ENCODE data around the gene GPNMB. TPM values are rescaled to one million over a fixed set of nuclear protein-coding genes. Genes with fewer than 3 reads are reported as not detected.

GPNMB gene
- total RNA-seq, 4 donors from 2014 or later: 8.0 to 36.5 (median 27.1) TPM

GRCh38 chr7:23213755-23214154, 32.8 kb upstream of the GPNMB start:
- H3K36me3 ChIP-seq: no peaks in the 10 kb centered on the region
- H3K4me3 ChIP-seq: no peak overlapping the region
- no peak for TF ChIP-seq POLR2A (IDR thresholded peaks at IDR 0.05)
- TF ChIP-seq, protein P1, sequence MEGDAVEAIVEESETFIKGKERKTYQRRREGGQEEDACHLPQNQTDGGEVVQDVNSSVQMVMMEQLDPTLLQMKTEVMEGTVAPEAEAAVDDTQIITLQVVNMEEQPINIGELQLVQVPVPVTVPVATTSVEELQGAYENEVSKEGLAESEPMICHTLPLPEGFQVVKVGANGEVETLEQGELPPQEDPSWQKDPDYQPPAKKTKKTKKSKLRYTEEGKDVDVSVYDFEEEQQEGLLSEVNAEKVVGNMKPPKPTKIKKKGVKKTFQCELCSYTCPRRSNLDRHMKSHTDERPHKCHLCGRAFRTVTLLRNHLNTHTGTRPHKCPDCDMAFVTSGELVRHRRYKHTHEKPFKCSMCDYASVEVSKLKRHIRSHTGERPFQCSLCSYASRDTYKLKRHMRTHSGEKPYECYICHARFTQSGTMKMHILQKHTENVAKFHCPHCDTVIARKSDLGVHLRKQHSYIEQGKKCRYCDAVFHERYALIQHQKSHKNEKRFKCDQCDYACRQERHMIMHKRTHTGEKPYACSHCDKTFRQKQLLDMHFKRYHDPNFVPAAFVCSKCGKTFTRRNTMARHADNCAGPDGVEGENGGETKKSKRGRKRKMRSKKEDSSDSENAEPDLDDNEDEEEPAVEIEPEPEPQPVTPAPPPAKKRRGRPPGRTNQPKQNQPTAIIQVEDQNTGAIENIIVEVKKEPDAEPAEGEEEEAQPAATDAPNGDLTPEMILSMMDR (IDR thresholded peaks at IDR 0.05): no peak
- no peak for TF ChIP-seq EP300 (IDR thresholded peaks at IDR 0.05; ENCODE audit: low read depth)
- no peak for TF ChIP-seq POLR2AphosphoS5 (IDR thresholded peaks at IDR 0.05)
- WGBS, 2 donors (ENCODE audit: low coverage in 1 of 2): 37 to 77% methylated on average over 11 of the region's 11 CpGs
- no peak overlapping the region for H3K27ac ChIP-seq
- in situ Hi-C loops (cut with MboI; ENCODE audit: low pct_ligation_motif_present in 1 of 4, low pct_unique_long_range_greater_than_20kb in 1 of 4, low sequenced_read_pairs in 3 of 4): no loop called here
- no peaks in the 10 kb centered on the region for H3K9me3 ChIP-seq
- intact Hi-C loops (cut with DNase I; ENCODE audit: low total_unique reads): no loop called here
- H3K27me3 ChIP-seq: no peaks in the 10 kb centered on the region
- H3K4me1 ChIP-seq: peaks cover 0 to 17% (median 2%) of the 10 kb centered on the region in 4 donors
- peak; percentile 19 for DNase-seq

- no peaks in the 10 kb centered on the region for H3K9me3 ChIP-seq
- DNase-seq: no peak
- TF ChIP-seq, protein P1 (IDR thresholded peaks at IDR 0.05): no peak
- TF ChIP-seq POLR2AphosphoS5 (IDR thresholded peaks at IDR 0.05): no peak
- TF ChIP-seq EP300 (IDR thresholded peaks at IDR 0.05; ENCODE audit: low read depth): no peak
- TF ChIP-seq POLR2A (IDR thresholded peaks at IDR 0.05): no peak
- H3K4me3 ChIP-seq: no peak overlapping the region
- in situ Hi-C loops (cut with MboI; ENCODE audit: low pct_ligation_motif_present in 1 of 4, low pct_unique_long_range_greater_than_20kb in 1 of 4, low sequenced_read_pairs in 3 of 4) (no loop called here), intact Hi-C loops (cut with DNase I; ENCODE audit: low total_unique reads) (no loop called here)
- 94% methylated on average over 5 of the region's 5 CpGs; no CpG with 5 or more reads in 1 of the 2 donors for WGBS, 2 donors (ENCODE audit: low coverage in 1 of 2)
- peaks cover 0 to 17% (median 2%) of the 10 kb centered on the region in 4 donors for H3K4me1 ChIP-seq
- no peaks in the 10 kb centered on the region for H3K27me3 ChIP-seq
- no peak overlapping the region for H3K27ac ChIP-seq
- no peaks in the 10 kb centered on the region for H3K36me3 ChIP-seq
Observed at GRCh38 chr7:23214423-23214822, 32.2 kb upstream of the GPNMB start.

- TF ChIP-seq EP300 (IDR thresholded peaks at IDR 0.05; ENCODE audit: low read depth) (no peak), POLR2A (IDR thresholded peaks at IDR 0.05) (no peak), POLR2AphosphoS5 (IDR thresholded peaks at IDR 0.05) (no peak)
- TF ChIP-seq, protein P1 (IDR thresholded peaks at IDR 0.05): no peak
- Histone ChIP-seq H3K27me3 (no peaks in the 10 kb centered on the region), H3K36me3 (no peaks in the 10 kb centered on the region), H3K27ac (no peak overlapping the region), H3K4me3 (no peak overlapping the region), H3K4me1 (peaks cover 0 to 17% (median 2%) of the 10 kb centered on the region in 4 donors), H3K9me3 (no peaks in the 10 kb centered on the region)
- intact Hi-C loops (cut with DNase I; ENCODE audit: low total_unique reads): no loop called here
- in situ Hi-C loops (cut with MboI; ENCODE audit: low pct_ligation_motif_present in 1 of 4, low pct_unique_long_range_greater_than_20kb in 1 of 4, low sequenced_read_pairs in 3 of 4): no loop called here
- WGBS, 2 donors (ENCODE audit: low coverage in 1 of 2): 91 to 100% methylated on average over 3 to 6 of the region's 6 CpGs
- DNase-seq: no peak
Observed at GRCh38 chr7:23214938-23215337, 31.6 kb upstream of the GPNMB start.

GRCh38 chr7:23216021-23216420, 30.6 kb upstream of the GPNMB start:
- TF ChIP-seq POLR2AphosphoS5 (IDR thresholded peaks at IDR 0.05): no peak
- TF ChIP-seq POLR2A (IDR thresholded peaks at IDR 0.05): no peak
- TF ChIP-seq, protein P1 (IDR thresholded peaks at IDR 0.05): no peak
- TF ChIP-seq EP300 (IDR thresholded peaks at IDR 0.05; ENCODE audit: low read depth): no peak
- 67% methylated on average over 2 of the region's 2 CpGs; no CpG with 5 or more reads in 1 of the 2 donors for WGBS, 2 donors (ENCODE audit: low coverage in 1 of 2)
- peak; percentile 26 for DNase-seq

More at GRCh38 chr7:23216021-23216420, 30.6 kb upstream of the GPNMB start:
- peaks cover 0 to 17% (median 2%) of the 10 kb centered on the region in 4 donors for H3K4me1 ChIP-seq
- no peaks in the 10 kb centered on the region for H3K27me3 ChIP-seq
- H3K36me3 ChIP-seq: no peaks in the 10 kb centered on the region
- no peak overlapping the region for H3K4me3 ChIP-seq
- H3K9me3 ChIP-seq: no peaks in the 10 kb centered on the region
- in situ Hi-C loops (cut with MboI; ENCODE audit: low pct_ligation_motif_present in 1 of 4, low pct_unique_long_range_greater_than_20kb in 1 of 4, low sequenced_read_pairs in 3 of 4) (no loop called here), intact Hi-C loops (cut with DNase I; ENCODE audit: low total_unique reads) (loop anchor here (2.0 kb wide), 1 partner anchor 19 kb away; no protein-coding TSS in a partner anchor)
- no peak overlapping the region for H3K27ac ChIP-seq
